Kidney glomerular epithelial cell (primary cell): ENCODE measurements around the gene ATG16L1.

Experiments used
- DNase-seq: peaks from one replicate; lab custom pipeline; 2025; lab: John Stamatoyannopoulos, UW

Gene ATG16L1

GRCh38 chr2:233251306-233252116 is at the start of gene ATG16L1:
TSS of gene ATG16L1 (plus strand) at chr2:233251673. CDS start at chr2:233251828, 155 bp downstream.
- DNase-seq = peak; percentile 84

- no peak for DNase-seq
Observed at GRCh38 chr2:233202531-233202944, 48.9 kb upstream of the ATG16L1 start.

GRCh38 chr2:233203060-233203459 is 48.4 kb upstream of the ATG16L1 start:
- no peak for DNase-seq

- DNase-seq = no peak
Observed at GRCh38 chr2:233204286-233204936, 47.1 kb upstream of the ATG16L1 start.

- no peak for DNase-seq
Observed at GRCh38 chr2:233208382-233209116, 42.9 kb upstream of the ATG16L1 start.

GRCh38 chr2:233209117-233209532 is 42.3 kb upstream of the ATG16L1 start:
- DNase-seq = no peak

GRCh38 chr2:233209533-233210171 is 41.8 kb upstream of the ATG16L1 start:
- DNase-seq = peak; percentile 89

GRCh38 chr2:233210281-233210680 is 41.2 kb upstream of the ATG16L1 start:
- DNase-seq = no peak

- DNase-seq = peak; percentile 89
Observed at GRCh38 chr2:233210843-233211547, 40.5 kb upstream of the ATG16L1 start.

GRCh38 chr2:233211548-233211895 is 40.0 kb upstream of the ATG16L1 start:
- DNase-seq = no peak

GRCh38 chr2:233213011-233213410 is 38.5 kb upstream of the ATG16L1 start:
- no peak for DNase-seq

- no peak for DNase-seq
Observed at GRCh38 chr2:233213975-233214374, 37.5 kb upstream of the ATG16L1 start.

- no peak for DNase-seq
Observed at GRCh38 chr2:233217892-233218377, 33.5 kb upstream of the ATG16L1 start.

- no peak for DNase-seq
Observed at GRCh38 chr2:233218836-233219235, 32.6 kb upstream of the ATG16L1 start.

GRCh38 chr2:233219848-233220247 is 31.6 kb upstream of the ATG16L1 start:
- DNase-seq = no peak

GRCh38 chr2:233221378-233222063 is 30.0 kb upstream of the ATG16L1 start:
- DNase-seq = no peak

- no peak for DNase-seq
Observed at GRCh38 chr2:233223059-233223894, 28.2 kb upstream of the ATG16L1 start.

GRCh38 chr2:233225230-233226068 is 26.0 kb upstream of the ATG16L1 start:
- no peak for DNase-seq

- DNase-seq = no peak
Observed at GRCh38 chr2:233226511-233227031, 24.9 kb upstream of the ATG16L1 start.
